ENCODE data around the gene CIAO2A. TPM values are rescaled to one million over a fixed set of nuclear protein-coding genes. Genes with fewer than 3 reads are reported as not detected.
"Not testable (repeated sequence)": the region's sequence is repeated elsewhere in the genome, so short reads cannot be mapped to it uniquely, and the experiment has no call there.

Gene CIAO2A
- total and polyA plus RNA-seq, 12 donors, result 36.4 to 118 (median 58.9) TPM

GRCh38 chr15:64058279-64058678 lies 35.4 kb downstream of the CIAO2A start:
- no peak overlapping the region for H3K4me3 ChIP-seq
- WGBS, 2 donors, result 81 to 86% methylated on average over 5 of the region's 5 CpGs
- intact Hi-C loops (cut with DNase I), result no loop called here
- H3K36me3 ChIP-seq, result no peaks in the 10 kb centered on the region
- no peaks in the 10 kb centered on the region for H3K27me3 ChIP-seq
- no peak overlapping the region for H3K27ac ChIP-seq
- H3K4me1 ChIP-seq, result no peaks in the 10 kb centered on the region
- H3K9me3 ChIP-seq, result peaks cover 0 to 4% (median 0%) of the 10 kb centered on the region in 11 donors
- no peak for TF ChIP-seq CTCF (IDR thresholded peaks at IDR 0.05)
- no peak for DNase-seq
- no peak for ATAC-seq

GRCh38 chr15:64053674-64054073 lies 40.0 kb downstream of the CIAO2A start:
- DNase-seq; intact Hi-C loops (cut with DNase I); H3K27ac ChIP-seq; H3K36me3 ChIP-seq; H3K9me3 ChIP-seq; H3K4me3 ChIP-seq; H3K27me3 ChIP-seq; ATAC-seq: not testable (repeated sequence)
- WGBS, 2 donors, result 83 to 89% methylated on average over 12 of the region's 12 CpGs
- H3K4me1 ChIP-seq, result peaks cover 0 to 24% (median 0%) of the 10 kb centered on the region in 9 donors

- intact Hi-C loops (cut with DNase I), result no loop called here
- 96 to 99% methylated on average over 5 of the region's 5 CpGs for WGBS, 2 donors
Observed at GRCh38 chr15:64052925-64053491, 40.6 kb downstream of the CIAO2A start.

GRCh38 chr15:64051407-64052259 lies 42.0 kb downstream of the CIAO2A start:
- Histone ChIP-seq H3K9me3 (no peaks in the 10 kb centered on the region), H3K27me3 (no peaks in the 10 kb centered on the region), H3K36me3 (no peaks in the 10 kb centered on the region), H3K4me3 (no peak overlapping the region), H3K27ac (no peak overlapping the region), H3K4me1 (peaks cover 2 to 42% (median 7%) of the 10 kb centered on the region in 9 donors)
- intact Hi-C loops (cut with DNase I), result no loop called here
- no peak for DNase-seq
- 77 to 79% methylated on average over 6 of the region's 6 CpGs for WGBS, 2 donors
- no peak for TF ChIP-seq CTCF (IDR thresholded peaks at IDR 0.05)
- ATAC-seq, result peak in 1 of 8 donors; percentile 12

More at GRCh38 chr15:64052925-64053491, 40.6 kb downstream of the CIAO2A start:
- TF ChIP-seq CTCF (IDR thresholded peaks at IDR 0.05), result no peak
- Histone ChIP-seq H3K9me3 (no peaks in the 10 kb centered on the region), H3K4me3 (no peak overlapping the region), H3K36me3 (no peaks in the 10 kb centered on the region), H3K27ac (no peak overlapping the region), H3K27me3 (no peaks in the 10 kb centered on the region), H3K4me1 (peaks cover 0 to 30% (median 0%) of the 10 kb centered on the region in 9 donors)
- no peak for DNase-seq
- ATAC-seq, result no peak

- no peak overlapping the region for H3K4me3 ChIP-seq
- H3K27ac ChIP-seq, result no peak overlapping the region
- intact Hi-C loops (cut with DNase I), result no loop called here
- no peaks in the 10 kb centered on the region for H3K36me3 ChIP-seq
- no peak for TF ChIP-seq CTCF (IDR thresholded peaks at IDR 0.05)
- H3K9me3 ChIP-seq, result no peaks in the 10 kb centered on the region
- DNase-seq (no peak), ATAC-seq (no peak)
- H3K4me1 ChIP-seq, result peaks cover 2 to 44% (median 9%) of the 10 kb centered on the region in 9 donors
- 98 to 100% methylated on average over 2 of the region's 2 CpGs for WGBS, 2 donors
- H3K27me3 ChIP-seq, result no peaks in the 10 kb centered on the region
Observed at GRCh38 chr15:64051093-64051402, 42.6 kb downstream of the CIAO2A start.

All from heart right ventricle (tissue), 16 donors.